Measurements from ENCODE around the gene KIN.
"Not testable (repeated sequence)": the region's sequence is repeated elsewhere in the genome, so short reads cannot be mapped to it uniquely, and the experiment has no call there.

The KIN gene

GRCh38 chr10:7787857-7788638 is at the start of gene KIN, which contains the start of gene ATP5F1C:
Gene KIN, minus strand, starts transcription at chr10:7787993. Its CDS starts 60 bp downstream, at chr10:7787933.
Gene ATP5F1C, plus strand, starts transcription at chr10:7788177. Its CDS starts 31 bp downstream, at chr10:7788208.
- in situ Hi-C loops (cut with MboI; ENCODE audit: low sequenced_read_pairs) = no loop called here

GRCh38 chr10:7836571-7836970 is 48.8 kb upstream of the KIN start:
- in situ Hi-C loops (cut with MboI; ENCODE audit: low sequenced_read_pairs) = no loop called here

GRCh38 chr10:7834262-7834661 is 46.5 kb upstream of the KIN start:
- in situ Hi-C loops (cut with MboI; ENCODE audit: low sequenced_read_pairs) = no loop called here

GRCh38 chr10:7833210-7833609 is 45.4 kb upstream of the KIN start:
- in situ Hi-C loops (cut with MboI; ENCODE audit: low sequenced_read_pairs) = no loop called here

GRCh38 chr10:7832060-7832459 is 44.3 kb upstream of the KIN start:
- in situ Hi-C loops (cut with MboI; ENCODE audit: low sequenced_read_pairs) = no loop called here

- in situ Hi-C loops (cut with MboI; ENCODE audit: low sequenced_read_pairs) = no loop called here
These were observed 41.6 kb upstream of the KIN start for GRCh38 chr10:7829289-7829834.

GRCh38 chr10:7826971-7827370 is 39.2 kb upstream of the KIN start:
- in situ Hi-C loops (cut with MboI; ENCODE audit: low sequenced_read_pairs) = no loop called here

GRCh38 chr10:7824251-7824650 is 36.5 kb upstream of the KIN start:
- in situ Hi-C loops (cut with MboI; ENCODE audit: low sequenced_read_pairs) = no loop called here

- in situ Hi-C loops (cut with MboI; ENCODE audit: low sequenced_read_pairs) = no loop called here
These were observed 31.3 kb upstream of the KIN start for GRCh38 chr10:7819121-7819460.

GRCh38 chr10:7818295-7819120 is 30.7 kb upstream of the KIN start, which contains the start of gene TAF3:
Gene TAF3, plus strand, starts transcription at chr10:7818505. Its CDS starts 205 bp downstream, at chr10:7818710.
- in situ Hi-C loops (cut with MboI; ENCODE audit: low sequenced_read_pairs) = no loop called here

- in situ Hi-C loops (cut with MboI; ENCODE audit: low sequenced_read_pairs) = no loop called here
These were observed 30.1 kb upstream of the KIN start for GRCh38 chr10:7817984-7818294.

- in situ Hi-C loops (cut with MboI; ENCODE audit: low sequenced_read_pairs) = no loop called here
These were observed 29.8 kb upstream of the KIN start for GRCh38 chr10:7817576-7817975.

GRCh38 chr10:7813481-7813880 is 25.7 kb upstream of the KIN start:
- in situ Hi-C loops (cut with MboI; ENCODE audit: low sequenced_read_pairs) = no loop called here

- in situ Hi-C loops (cut with MboI; ENCODE audit: low sequenced_read_pairs) = not testable (repeated sequence)
These were observed 23.9 kb upstream of the KIN start for GRCh38 chr10:7811743-7812142.

GRCh38 chr10:7811000-7811399 is 23.2 kb upstream of the KIN start:
- in situ Hi-C loops (cut with MboI; ENCODE audit: low sequenced_read_pairs) = no loop called here

GRCh38 chr10:7810443-7810842 is 22.6 kb upstream of the KIN start:
- in situ Hi-C loops (cut with MboI; ENCODE audit: low sequenced_read_pairs) = no loop called here

- in situ Hi-C loops (cut with MboI; ENCODE audit: low sequenced_read_pairs) = no loop called here
These were observed 21.0 kb upstream of the KIN start for GRCh38 chr10:7808686-7809267.

GRCh38 chr10:7804741-7805140 is 16.9 kb upstream of the KIN start:
- in situ Hi-C loops (cut with MboI; ENCODE audit: low sequenced_read_pairs) = no loop called here

- in situ Hi-C loops (cut with MboI; ENCODE audit: low sequenced_read_pairs) = no loop called here
These were observed 16.4 kb upstream of the KIN start for GRCh38 chr10:7804216-7804615.

GRCh38 chr10:7802606-7803005 is 14.8 kb upstream of the KIN start:
- in situ Hi-C loops (cut with MboI; ENCODE audit: low sequenced_read_pairs) = no loop called here

GRCh38 chr10:7797582-7797981 is 9.8 kb upstream of the KIN start:
- in situ Hi-C loops (cut with MboI; ENCODE audit: low sequenced_read_pairs) = no loop called here

GRCh38 chr10:7795605-7796004 is 7.8 kb upstream of the KIN start:
- in situ Hi-C loops (cut with MboI; ENCODE audit: low sequenced_read_pairs) = no loop called here
